GM18951 (cell line): ENCODE measurements around the gene MAST3.

Experiments
- POLR2A ChIP-seq: IDR thresholded peaks from 4 replicates; pipeline ENCODE4 v1.6.1; 2011; ENCODE audit warnings: mild to moderate bottlenecking; ENCODE audit not compliant: insufficient read length, insufficient read depth; ENCODE audit errors: extremely low read depth
- in situ Hi-C: fragments of 300-500 bp; cut with MboI; formaldehyde crosslinking; loops from one replicate; pipeline ENCODE4 v1.12.0; 2022; ENCODE audit warnings: low sequenced_read_pairs, mixed read lengths, inconsistent platforms; ENCODE audit not compliant: unreplicated experiment

The MAST3 gene

DNA sequence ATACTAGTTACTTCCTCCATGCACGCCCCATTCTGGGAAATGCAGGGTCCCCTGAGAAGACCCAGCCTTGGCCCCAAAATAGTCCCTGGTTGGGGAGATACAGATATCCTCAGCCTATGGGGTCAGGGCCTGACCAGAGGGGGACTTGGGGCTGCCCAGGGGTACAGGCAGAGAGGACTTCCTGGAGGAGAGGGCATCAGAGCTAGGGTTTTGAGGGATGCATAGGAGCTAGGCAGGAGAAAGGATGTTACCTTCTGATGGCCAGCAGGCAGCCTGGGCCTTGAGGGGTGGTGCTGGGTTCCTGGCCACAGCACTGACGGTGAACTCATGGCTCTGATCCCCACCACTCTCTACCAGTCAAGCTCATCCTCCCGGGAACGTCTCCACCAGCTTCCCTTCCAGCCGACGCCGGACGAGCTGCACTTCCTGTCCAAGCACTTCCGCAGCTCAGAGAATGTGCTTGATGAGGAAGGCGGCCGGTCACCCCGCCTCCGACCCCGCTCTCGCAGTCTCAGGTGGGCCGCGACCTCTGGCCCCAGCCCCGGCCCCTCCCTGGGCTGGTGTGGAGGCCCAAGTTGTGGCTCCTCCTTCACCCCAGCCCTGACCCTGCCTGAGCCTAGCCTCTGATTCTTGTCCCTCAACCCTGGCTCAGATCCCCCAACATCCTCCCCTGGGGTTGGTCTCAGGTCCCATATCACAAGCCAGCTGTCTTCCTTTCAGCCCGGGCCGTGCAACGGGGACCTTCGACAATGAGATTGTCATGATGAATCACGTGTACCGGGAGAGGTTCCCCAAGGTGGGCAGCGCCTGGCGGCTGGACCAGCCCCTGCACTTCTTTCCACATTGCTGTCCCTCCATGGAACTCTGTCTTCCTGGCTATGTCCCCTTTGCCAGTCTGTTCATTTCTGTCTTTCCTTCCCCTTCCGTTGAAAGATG lies 25.6 kb downstream of the MAST3 start:
- TF ChIP-seq POLR2A: no peak
- in situ Hi-C loops: no loop called here

DNA sequence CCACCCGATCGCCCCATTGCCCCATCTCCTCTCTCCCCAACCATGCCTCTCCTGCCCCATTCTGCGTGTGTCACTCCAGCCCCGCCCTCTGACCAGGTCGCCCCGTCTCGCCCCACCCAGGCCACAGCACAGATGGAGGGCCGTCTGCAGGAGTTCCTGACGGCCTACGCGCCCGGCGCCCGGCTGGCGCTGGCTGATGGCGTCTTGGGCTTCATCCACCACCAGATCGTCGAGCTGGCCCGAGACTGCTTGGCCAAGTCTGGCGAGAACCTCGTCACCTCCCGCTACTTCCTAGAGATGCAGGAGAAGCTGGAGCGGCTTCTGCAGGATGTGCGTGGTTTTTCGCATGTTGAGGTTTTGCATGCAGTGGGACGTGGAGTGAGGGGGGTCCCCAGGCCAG lies 26.2 kb downstream of the MAST3 start:
- TF ChIP-seq POLR2A: no peak
- in situ Hi-C loops: no loop called here

DNA sequence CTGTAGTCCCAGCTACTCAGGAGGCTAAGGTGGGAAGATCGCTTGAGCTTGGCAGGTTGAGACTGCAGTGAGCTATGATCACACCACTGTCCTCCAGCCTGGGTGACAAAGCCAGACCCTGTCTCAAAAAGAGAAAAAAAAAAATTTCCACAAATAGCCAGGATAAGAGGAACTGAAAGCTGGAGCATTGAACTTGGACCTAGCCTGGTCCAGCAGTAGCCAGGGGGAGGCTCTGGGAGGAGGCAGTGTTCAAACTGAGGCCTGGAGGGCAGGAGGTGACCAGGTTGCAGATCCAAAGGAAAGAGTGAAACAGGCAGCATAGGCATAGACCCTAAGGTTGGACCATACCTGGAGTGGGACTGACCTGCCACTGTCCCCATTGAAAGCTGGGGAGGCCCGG lies 28.5 kb downstream of the MAST3 start:
- in situ Hi-C loops: no loop called here
- no peak for TF ChIP-seq POLR2A

- in situ Hi-C loops: no loop called here
- TF ChIP-seq POLR2A: no peak
These were observed 30.5 kb downstream of the MAST3 start for GRCh38 chr19:18128044-18128443.

DNA sequence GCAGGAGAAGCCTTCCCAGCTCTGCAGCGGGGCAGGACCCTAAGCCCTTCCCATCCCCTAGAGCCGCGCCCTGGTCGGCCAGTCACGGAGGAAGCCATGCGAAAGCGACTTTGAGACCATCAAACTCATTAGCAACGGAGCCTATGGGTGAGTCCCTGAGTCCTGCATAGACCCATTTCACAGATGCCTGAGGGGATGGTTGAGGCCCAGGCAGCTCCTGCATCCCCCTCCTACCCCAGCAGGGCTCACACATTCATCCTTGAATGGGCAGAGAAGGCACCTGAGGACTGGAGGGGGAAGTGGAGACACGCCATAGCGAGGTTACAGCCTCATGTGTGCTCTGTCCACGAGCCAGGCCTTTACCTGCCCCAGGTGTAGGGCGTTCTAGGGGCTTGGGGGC lies 31.2 kb downstream of the MAST3 start:
- TF ChIP-seq POLR2A: no peak
- in situ Hi-C loops: no loop called here

DNA sequence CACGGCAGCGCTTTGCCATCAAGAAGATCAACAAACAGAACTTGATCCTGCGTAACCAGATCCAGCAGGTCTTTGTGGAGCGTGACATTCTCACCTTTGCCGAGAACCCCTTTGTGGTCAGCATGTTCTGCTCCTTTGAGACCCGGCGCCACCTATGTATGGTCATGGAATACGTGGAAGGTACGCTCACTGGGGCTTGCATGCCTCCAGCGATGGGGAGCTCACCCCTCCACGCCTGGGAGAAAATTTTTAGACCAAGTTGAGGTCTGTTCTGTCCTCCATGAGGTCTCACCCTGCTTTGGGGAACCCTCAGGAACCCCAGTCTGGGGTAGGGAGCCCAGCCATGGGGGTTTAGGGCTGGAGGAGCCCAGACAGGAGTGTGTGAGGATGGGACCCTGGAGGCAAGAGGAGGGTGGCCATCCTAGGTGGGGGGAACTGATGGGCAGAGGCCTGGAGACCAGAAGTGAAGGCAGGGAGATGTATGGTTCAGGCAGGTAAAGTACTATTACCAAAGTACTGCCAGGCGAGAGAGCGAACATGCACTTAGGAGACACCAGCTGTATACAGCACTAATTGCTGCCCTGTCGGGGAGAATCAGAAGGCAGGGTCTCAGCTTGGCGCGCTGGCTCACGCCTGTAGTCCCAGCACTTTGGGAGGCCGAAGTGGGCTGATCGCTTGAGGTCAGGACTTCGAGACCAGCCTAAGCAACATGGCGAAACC lies 33.1 kb downstream of the MAST3 start:
- in situ Hi-C loops: no loop called here
- no peak for TF ChIP-seq POLR2A

DNA sequence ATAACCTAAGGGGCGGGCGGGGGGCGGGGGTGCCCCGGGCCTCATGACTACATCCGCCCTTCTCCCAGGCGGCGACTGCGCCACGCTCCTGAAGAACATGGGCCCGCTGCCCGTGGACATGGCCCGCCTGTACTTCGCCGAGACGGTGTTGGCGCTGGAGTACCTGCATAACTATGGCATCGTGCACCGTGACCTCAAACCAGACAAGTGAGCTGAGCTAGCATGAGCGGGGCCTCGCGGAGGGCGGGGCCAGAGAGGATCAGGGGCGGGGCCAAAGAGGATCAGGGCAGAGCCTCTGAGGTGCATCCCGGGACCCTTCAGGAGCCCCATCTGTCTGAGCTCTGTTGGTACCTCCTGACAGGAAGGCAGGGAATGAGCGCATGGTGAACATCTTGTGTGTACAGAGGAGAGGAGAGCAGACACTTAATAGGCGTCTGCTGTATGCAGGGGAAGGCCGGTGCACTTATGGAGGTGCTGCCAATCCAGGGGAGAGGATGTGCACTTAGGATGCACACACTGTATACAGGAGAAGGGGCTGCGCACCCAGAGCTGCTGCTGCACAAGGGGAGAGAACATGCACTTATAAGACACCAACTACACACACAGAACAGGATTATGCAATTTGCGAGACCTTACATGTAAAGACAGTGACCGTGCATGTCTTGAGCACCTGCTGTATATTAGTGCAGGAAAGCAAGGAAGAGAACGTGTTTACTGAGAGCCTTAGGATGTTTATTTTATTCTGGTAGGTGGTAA lies 34.4 kb downstream of the MAST3 start:
- in situ Hi-C loops: no loop called here
- TF ChIP-seq POLR2A: no peak

- in situ Hi-C loops: no loop called here
- no peak for TF ChIP-seq POLR2A
These were observed 38.4 kb downstream of the MAST3 start for GRCh38 chr19:18135712-18136584.

DNA sequence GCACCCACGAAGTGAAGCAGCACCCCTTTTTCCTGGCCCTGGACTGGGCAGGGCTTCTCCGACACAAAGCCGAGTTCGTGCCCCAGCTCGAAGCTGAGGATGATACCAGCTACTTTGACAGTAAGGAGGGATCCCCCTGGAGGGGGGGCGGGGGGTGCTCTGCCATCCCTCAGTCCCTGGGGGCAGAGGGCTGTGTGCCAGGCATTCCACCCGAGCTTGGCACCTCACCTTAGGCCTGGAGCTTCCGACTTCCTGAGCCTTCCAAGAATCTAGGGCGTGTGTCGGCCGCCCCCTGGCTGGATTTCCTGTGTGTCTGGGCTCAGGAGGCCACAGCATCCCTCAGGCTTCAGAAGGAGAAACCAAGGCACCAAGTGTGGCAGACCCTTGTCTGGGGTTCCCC lies 39.7 kb downstream of the MAST3 start:
- in situ Hi-C loops: no loop called here

GRCh38 chr19:18137657-18138339 lies 40.2 kb downstream of the MAST3 start:
- TF ChIP-seq POLR2A: no peak
- in situ Hi-C loops: no loop called here

More for the DNA sequence above, 39.7 kb downstream of the MAST3 start:
- TF ChIP-seq POLR2A: no peak

DNA sequence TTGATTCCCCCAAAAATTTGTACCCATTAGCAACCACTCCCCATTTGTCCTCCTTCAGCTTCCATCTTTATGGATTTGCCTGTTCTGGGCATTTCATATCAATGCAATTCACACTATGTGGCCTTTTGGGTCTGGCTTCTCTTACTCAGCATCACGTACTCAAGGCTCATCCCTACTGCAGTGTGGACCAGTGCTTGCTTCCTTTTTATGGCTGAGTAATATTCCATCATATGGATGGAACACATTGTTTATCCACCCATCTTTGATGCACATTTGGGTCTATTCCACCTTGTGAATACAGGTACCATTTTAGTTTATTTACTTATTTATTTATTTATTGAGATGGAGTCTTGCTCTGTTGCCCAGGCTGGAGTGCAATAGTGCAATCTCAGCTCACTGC lies 42.9 kb downstream of the MAST3 start:
- in situ Hi-C loops: no loop called here
- TF ChIP-seq POLR2A: no peak

DNA sequence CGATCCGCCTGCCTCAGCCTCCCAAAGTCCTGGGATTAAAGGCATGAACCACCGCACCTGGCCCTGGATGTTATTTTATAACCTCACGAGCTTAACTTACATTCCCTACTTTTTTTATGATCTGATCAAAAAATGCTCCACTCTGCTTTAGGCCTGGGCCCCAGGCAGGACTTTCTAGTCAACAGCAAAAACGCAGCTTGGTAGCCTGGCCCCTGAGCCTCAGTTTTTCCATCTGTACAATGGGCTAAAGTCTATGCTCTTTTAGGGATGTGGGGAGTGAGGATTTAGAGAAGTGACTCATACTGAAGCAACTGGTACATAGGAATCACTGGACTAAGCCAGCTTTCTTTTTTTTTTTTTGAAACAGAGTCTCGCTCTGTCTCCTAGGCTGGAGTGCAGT lies 43.5 kb downstream of the MAST3 start:
- no peak for TF ChIP-seq POLR2A
- in situ Hi-C loops: no loop called here
